Naive thymus-derived CD4-positive, alpha-beta T cell (primary cell): ENCODE data around the gene BPNT1. TPM values are rescaled to one million over a fixed set of nuclear protein-coding genes. Genes with fewer than 3 reads are reported as not detected.
"Not testable (repeated sequence)": the region's sequence is repeated elsewhere in the genome, so short reads cannot be mapped to it uniquely, and the experiment has no call there.

Experiments used
- ATAC-seq: fragments of 150-1000 bp; cut with Tn5 transposase; 2 replicates; pipeline ENCODE4 v1.10.0; 2021; ENCODE audit warnings: mild to moderate bottlenecking, moderate library complexity
- CTCF ChIA-PET: fragments of 350-600 bp; sonication (Branson Sonifier 250); formaldehyde crosslinking; loops from one replicate; lab custom pipeline; 2021; ENCODE audit warnings: antibody characterized with exemption; lab: Charles Lee
- POLR2A ChIA-PET: fragments of 350-600 bp; sonication (Branson Sonifier 250); formaldehyde crosslinking; loops from one replicate; lab custom pipeline; 2021; ENCODE audit warnings: antibody characterized with exemption, inconsistent platforms; lab: Charles Lee
- DNase-seq, 9 donors: peaks; one replicate each; pipeline versions ENCODE4 v3.0.0 to v3.0.0-alpha.2; 2020 to 2022; ENCODE audit warnings: mixed read lengths in 1 of 9
- H3K27ac ChIP-seq: one replicate; pipeline ENCODE4 v1.7.0; 2013; ENCODE audit warnings: mild to moderate bottlenecking, low read depth, low read length, moderate library complexity
- H3K27me3 ChIP-seq, 2 donors: one replicate each; pipeline ENCODE4 v1.7.0; 2013; ENCODE audit warnings: low read length in 2 of 2, mild to moderate bottlenecking in 2 of 2, moderate library complexity in 2 of 2; ENCODE audit not compliant: control insufficient read depth in 2 of 2, insufficient read depth in 2 of 2
- H3K36me3 ChIP-seq, 3 experiments: 1 replicate in 2 of 3; 2 replicates in 1 of 3; pipeline ENCODE4 v1.7.0; 2013; ENCODE audit warnings: low read length in 3 of 3, mild to moderate bottlenecking in 3 of 3, moderate library complexity in 1 of 3; ENCODE audit not compliant: insufficient read depth in 3 of 3, control insufficient read depth in 2 of 3
- H3K4me1 ChIP-seq, 2 donors: one replicate each; pipeline ENCODE4 v1.7.0; 2013; ENCODE audit warnings: low read length in 2 of 2, mild to moderate bottlenecking in 2 of 2, moderate library complexity in 1 of 2; ENCODE audit not compliant: control insufficient read depth in 2 of 2, insufficient read depth in 2 of 2
- H3K4me3 ChIP-seq: 2 replicates; pipeline ENCODE4 v1.7.0; 2013; ENCODE audit warnings: mild to moderate bottlenecking, low read length
- H3K9me3 ChIP-seq, 3 experiments: 1 replicate in 2 of 3; 2 replicates in 1 of 3; pipeline ENCODE4 v1.7.0; 2013; ENCODE audit warnings: low read length in 3 of 3; ENCODE audit not compliant: control insufficient read depth in 2 of 3
- H3K27ac Mint-ChIP-seq, 9 donors: one replicate each; pipeline ENCODE4 v1.8.0; 2020 to 2022; ENCODE audit warnings: mixed read lengths in 9 of 9, mild to moderate bottlenecking in 8 of 9, moderate library complexity in 5 of 9, inconsistent platforms in 2 of 9
- H3K27me3 Mint-ChIP-seq, 5 donors: one replicate each; pipeline ENCODE4 v1.8.0; 2021 to 2022; ENCODE audit warnings: mixed read lengths in 5 of 5, mild to moderate bottlenecking in 1 of 5
- H3K36me3 Mint-ChIP-seq, 5 donors: one replicate each; pipeline ENCODE4 v1.8.0; 2020 to 2022; ENCODE audit warnings: mixed read lengths in 5 of 5, mild to moderate bottlenecking in 3 of 5, inconsistent platforms in 1 of 5
- H3K4me1 Mint-ChIP-seq, 7 donors: one replicate each; pipeline ENCODE4 v1.8.0; 2020 to 2022; ENCODE audit warnings: mixed read lengths in 7 of 7, mild to moderate bottlenecking in 3 of 7, inconsistent platforms in 1 of 7
- H3K4me3 Mint-ChIP-seq, 10 donors: one replicate each; pipeline ENCODE4 v1.8.0; 2020 to 2022; ENCODE audit warnings: mild to moderate bottlenecking in 10 of 10, mixed read lengths in 10 of 10, moderate library complexity in 6 of 10, inconsistent platforms in 2 of 10
- H3K9me3 Mint-ChIP-seq, 11 donors: one replicate each; pipeline ENCODE4 v1.8.0; 2020 to 2022; ENCODE audit warnings: mixed read lengths in 11 of 11, mild to moderate bottlenecking in 4 of 11, inconsistent platforms in 1 of 11, moderate library complexity in 1 of 11
- intact Hi-C, 2 donors: fragments of 100-400 bp; cut with micrococcal nuclease; formaldehyde crosslinking; loops; one replicate each; pipeline ENCODE4 v1.15.1; 2023
- polyA plus RNA-seq, 2 donors: library from polyadenylated mRNA; unstranded; fragments of 300-500 nt; fragmentation: Illumina TruSeq; gene quantifications; one replicate each; pipeline ENCODE4 v1.2.3, GENCODE V29; 2021
- total RNA-seq, 6 experiments: library from RNA in 5 of 6; stranded (reverse) in 5 of 6; gene quantifications; 1 replicate in 5 of 6; 2 replicates in 1 of 6; pipeline ENCODE4 v1.2.3 and lab custom pipeline; 2021 to 2026

BPNT1 gene
- total and polyA plus RNA-seq, 7 experiments from 2014 or later: 5.5 to 25.2 (median 19.2) TPM

DNA sequence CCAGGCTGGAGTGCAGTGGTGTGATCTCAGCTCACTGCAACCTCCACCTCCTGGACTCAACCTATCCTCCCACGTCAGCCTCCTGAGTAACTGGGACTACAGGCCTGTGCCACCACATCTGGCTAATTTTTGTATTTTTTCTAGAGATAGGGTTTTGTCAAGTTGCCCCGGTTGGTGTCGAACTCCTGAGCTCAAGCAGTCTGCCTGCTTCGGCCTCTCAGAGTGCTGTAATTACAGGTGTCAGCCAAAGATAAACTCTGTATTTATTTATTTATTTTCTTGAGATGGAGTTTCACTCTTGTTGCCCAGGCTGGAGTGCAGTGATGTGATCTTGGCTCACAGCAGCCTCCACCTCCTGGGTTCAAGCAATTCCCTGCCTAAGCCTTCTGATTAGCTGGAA is 23.0 kb upstream of the BPNT1 start:
- H3K9me3 Mint-ChIP-seq, H3K27me3 Mint-ChIP-seq, H3K27ac Mint-ChIP-seq, H3K27me3 ChIP-seq, H3K4me3 ChIP-seq, H3K4me1 Mint-ChIP-seq, H3K9me3 ChIP-seq, ATAC-seq, DNase-seq, H3K4me3 Mint-ChIP-seq, H3K4me1 ChIP-seq, H3K27ac ChIP-seq, POLR2A ChIA-PET: not testable (repeated sequence)
- peaks cover 0 to 45% (median under 1%) of the 10 kb centered on the region in 3 experiments for H3K36me3 ChIP-seq
- intact Hi-C loops: loop anchor here in 1 of 2 donors (2.0 to 5.0 kb wide), 3 partner anchors 120 to 664 kb away; no protein-coding TSS in a partner anchor
- CTCF ChIA-PET: interaction anchor here (0.7 to 1.3 kb wide), 2 partner anchors 23 to 25 kb away, joined by 3 to 6 read pairs; no protein-coding TSS in a partner anchor
- peaks cover 4 to 51% (median 16%) of the 10 kb centered on the region in 5 donors for H3K36me3 Mint-ChIP-seq

DNA sequence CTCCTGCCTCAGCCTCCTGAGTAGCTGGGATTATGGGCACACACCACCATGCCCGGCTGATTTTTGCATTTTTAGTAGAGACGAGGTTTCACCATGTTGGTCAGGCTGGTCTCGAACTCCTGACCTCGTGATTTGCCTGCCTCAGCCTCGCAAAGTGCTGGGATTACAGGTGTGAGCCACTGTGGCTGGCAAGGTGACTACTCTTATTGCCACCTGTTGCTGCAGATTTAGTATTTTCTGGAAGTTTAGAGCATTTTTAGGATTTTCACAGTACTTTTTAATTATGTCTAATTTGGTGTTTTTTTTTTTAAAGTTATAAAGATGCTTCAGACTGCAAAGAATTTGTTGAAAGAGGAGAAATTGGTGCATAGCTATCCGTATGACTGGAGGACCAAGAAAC is 20.9 kb upstream of the BPNT1 start:
- DNase-seq, H3K4me3 ChIP-seq, H3K4me3 Mint-ChIP-seq, H3K9me3 ChIP-seq, H3K27me3 ChIP-seq, H3K27me3 Mint-ChIP-seq, ATAC-seq, H3K9me3 Mint-ChIP-seq, H3K4me1 ChIP-seq, H3K4me1 Mint-ChIP-seq, POLR2A ChIA-PET, H3K27ac ChIP-seq, CTCF ChIA-PET, H3K27ac Mint-ChIP-seq: not testable (repeated sequence)
- intact Hi-C loops: loop anchor here in 1 of 2 donors (5.0 kb wide), 1 partner anchor 118 kb away; no protein-coding TSS in a partner anchor
- H3K36me3 Mint-ChIP-seq: peaks cover 4 to 60% (median 27%) of the 10 kb centered on the region in 5 donors
- H3K36me3 ChIP-seq: peaks cover 0 to 56% (median 0%) of the 10 kb centered on the region in 3 experiments

DNA sequence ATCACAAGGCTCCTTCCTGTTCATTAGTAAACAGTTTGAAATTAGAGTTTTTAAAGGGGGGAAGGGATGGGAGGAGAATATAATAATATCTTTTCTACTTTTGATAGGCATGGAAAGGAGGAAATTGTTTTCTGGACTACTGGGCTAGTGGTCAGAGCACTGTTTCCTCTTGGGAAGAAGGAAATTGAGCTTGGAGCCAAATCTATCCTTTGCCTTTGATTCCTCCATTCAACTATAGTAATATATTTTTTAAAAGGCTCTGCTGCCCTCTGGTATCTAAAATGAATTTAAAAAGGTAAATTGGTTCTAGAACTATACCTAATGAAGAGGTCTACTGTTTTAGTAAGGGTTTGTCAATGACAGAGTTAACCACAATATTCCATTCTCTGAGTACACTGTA is 10.2 kb upstream of the BPNT1 start:
- DNase-seq: no peak
- Mint-ChIP-seq H3K4me3 (no peak overlapping the region), H3K9me3 (no peaks in the 10 kb centered on the region), H3K36me3 (peaks cover 0 to 29% (median 16%) of the 10 kb centered on the region in 5 donors), H3K4me1 (peaks cover 16 to 37% (median 25%) of the 10 kb centered on the region in 7 donors), H3K27me3 (no peaks in the 10 kb centered on the region), H3K27ac (peak overlapping the region in 4 of 9 donors; percentile 19 to 75 (median 43))
- Histone ChIP-seq H3K9me3 (no peaks in the 10 kb centered on the region), H3K27ac (no peak overlapping the region), H3K4me1 (peaks cover 8 to 11% of the 10 kb centered on the region in 2 donors), H3K4me3 (no peak overlapping the region), H3K27me3 (no peaks in the 10 kb centered on the region), H3K36me3 (peaks cover 0 to 41% (median 14%) of the 10 kb centered on the region in 3 experiments)
- no peak for ATAC-seq
- POLR2A ChIA-PET: interaction anchor here (0.6 to 1.6 kb wide), 2 partner anchors 10 to 32 kb away, joined by 4 to 8 read pairs; partner anchors contain the start of gene BPNT1
- CTCF ChIA-PET: no interaction called here
- intact Hi-C loops: loop anchor here (2.0 to 10.0 kb wide), 2 partner anchors 19 to 105 kb away; no protein-coding TSS in a partner anchor

DNA sequence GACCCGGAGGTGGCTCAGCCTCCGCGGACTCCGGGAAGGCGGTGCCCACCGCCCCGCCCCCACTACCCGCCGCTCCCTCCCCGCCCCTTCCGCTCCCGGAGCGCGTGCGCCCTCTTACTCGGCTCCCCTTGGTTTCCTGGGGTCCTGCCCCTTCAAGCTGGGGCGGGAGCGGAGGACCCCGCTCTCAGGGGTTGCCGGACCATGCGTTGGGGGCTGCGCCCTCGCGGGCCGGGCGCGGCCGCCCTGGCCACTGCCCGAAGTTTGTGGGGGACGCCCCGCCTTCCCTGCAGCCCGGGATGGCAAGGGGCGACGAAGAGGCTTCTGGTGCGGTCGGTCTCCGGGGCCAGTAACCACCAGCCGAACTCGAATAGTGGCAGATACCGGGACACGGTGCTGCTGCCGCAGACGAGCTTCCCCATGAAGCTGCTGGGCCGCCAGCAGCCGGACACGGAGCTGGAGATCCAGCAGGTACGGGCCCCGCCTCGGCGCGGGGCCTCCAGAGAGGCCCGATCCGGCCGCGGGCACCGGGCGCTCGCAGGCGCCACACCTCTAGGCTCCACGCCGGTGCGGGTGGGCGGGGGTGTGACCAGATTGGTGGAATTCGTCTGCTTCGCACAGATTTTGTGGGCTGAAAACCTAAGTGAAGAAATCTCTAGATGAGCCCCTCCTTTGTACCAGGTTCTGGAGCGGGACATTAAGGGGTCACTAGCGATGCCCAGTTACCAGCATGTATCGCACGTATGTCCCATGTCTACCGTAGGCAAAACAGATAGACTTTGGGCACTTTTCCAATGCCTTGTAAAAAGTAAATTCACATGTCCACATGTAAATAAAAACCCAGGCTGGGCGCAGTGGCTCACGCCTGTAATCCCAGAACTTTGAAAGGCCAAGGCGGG is 4.7 kb upstream of the BPNT1 start, which contains the start of gene IARS2:
TSS of gene IARS2 (plus strand) at position 117 of the 896 bp plus-strand sequence. CDS start at position 202, 85 bp downstream.
- Histone ChIP-seq H3K4me3 (peak within 1 kb of the TSS; percentile 97), H3K27ac (peak within 1 kb of the TSS; percentile 82), H3K9me3 (no peaks in the 10 kb centered on the region), H3K4me1 (peaks cover 9 to 23% of the 10 kb centered on the region in 2 donors), H3K27me3 (no peaks in the 10 kb centered on the region), H3K36me3 (peaks cover 0 to 14% (median under 1%) of the 10 kb centered on the region in 3 experiments)
- Mint-ChIP-seq H3K4me1 (peaks cover 16 to 53% (median 42%) of the 10 kb centered on the region in 7 donors), H3K4me3 (peak within 1 kb of the TSS; percentile 58 to 87 (median 76)), H3K9me3 (no peaks in the 10 kb centered on the region), H3K27ac (peak within 1 kb of the TSS; percentile 21 to 88 (median 68)), H3K27me3 (peaks cover 0 to 2% (median 0%) of the 10 kb centered on the region in 5 donors), H3K36me3 (peaks cover 0 to 15% (median 11%) of the 10 kb centered on the region in 5 donors)
- ATAC-seq: peak; percentile 89
- DNase-seq: peak; percentile 84 to 93 (median 90)
- intact Hi-C loops: loop anchor here (1.0 kb wide), 3 partner anchors 9 to 178 kb away; partner anchors contain the start of genes EPRS1 (in 2 of the 2) and RAB3GAP2 (in 2 of the 2)
- ChIA-PET POLR2A (interaction anchor here (0.9 to 1.8 kb wide), 4 partner anchors 9 to 46 kb away, joined by 4 to 7 read pairs (median 4); no protein-coding TSS in a partner anchor), CTCF (interaction anchor here (0.6 kb wide), 1 partner anchor 45 kb away, joined by 4 read pairs; no protein-coding TSS in a partner anchor)

DNA sequence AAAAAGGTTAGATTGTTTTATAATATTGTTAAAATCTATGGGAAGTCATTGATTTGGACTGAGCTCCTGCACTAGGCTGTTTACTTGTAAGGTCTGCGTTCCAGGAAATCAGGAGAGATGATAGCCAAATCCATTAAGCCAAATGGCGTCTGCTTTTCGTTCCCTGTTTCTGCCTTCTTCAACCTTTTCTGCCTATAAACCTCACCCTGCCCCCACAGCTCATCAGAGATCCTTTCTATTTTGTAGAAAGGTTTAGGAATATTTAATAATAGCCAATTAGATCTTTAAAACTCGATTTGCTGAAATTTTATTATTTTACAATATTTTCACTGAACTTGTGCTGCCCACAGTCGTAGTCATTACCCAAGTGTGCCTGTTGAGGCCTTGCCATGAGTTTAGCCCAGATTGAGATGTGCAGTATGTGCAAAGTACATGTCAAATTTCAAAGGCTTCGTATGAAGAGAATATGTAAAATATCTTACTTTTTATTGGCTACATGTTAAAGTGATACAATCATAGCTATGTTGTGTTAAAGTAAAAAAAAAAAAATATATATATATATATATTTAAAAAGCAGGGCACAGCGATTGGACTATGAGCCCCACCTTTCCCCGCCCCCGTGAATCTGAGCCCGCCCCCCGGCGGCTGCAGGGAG is 3.9 kb upstream of the BPNT1 start:
- ATAC-seq (no peak), DNase-seq (no peak)
- peak overlapping the region; percentile 32 for H3K4me3 ChIP-seq
- ChIA-PET POLR2A (interaction anchor here (0.5 to 1.8 kb wide), 5 partner anchors 8 to 68 kb away, joined by 3 to 7 read pairs (median 4); no protein-coding TSS in a partner anchor), CTCF (interaction anchor here (0.6 kb wide), 1 partner anchor 44 kb away, joined by 4 read pairs; no protein-coding TSS in a partner anchor)
- H3K4me1 ChIP-seq: peaks cover 14 to 23% of the 10 kb centered on the region in 2 donors
- Mint-ChIP-seq H3K36me3 (peaks cover 0 to 15% (median 10%) of the 10 kb centered on the region in 5 donors), H3K4me1 (peaks cover 15 to 56% (median 44%) of the 10 kb centered on the region in 7 donors), H3K4me3 (peak overlapping the region in 9 of 10 donors; percentile 26 to 78 (median 68)), H3K27me3 (peaks cover 0 to 2% (median 0%) of the 10 kb centered on the region in 5 donors), H3K9me3 (no peaks in the 10 kb centered on the region), H3K27ac (peak overlapping the region in 8 of 9 donors; percentile 21 to 88 (median 74))
- H3K9me3 ChIP-seq: no peaks in the 10 kb centered on the region
- H3K36me3 ChIP-seq: peaks cover 0 to 14% (median 0%) of the 10 kb centered on the region in 3 experiments
- intact Hi-C loops: loop anchor here (1.0 kb wide), 3 partner anchors 8 to 179 kb away; partner anchors contain the start of genes EPRS1 (in 2 of the 2) and RAB3GAP2 (in 2 of the 2)
- H3K27ac ChIP-seq: peak overlapping the region; percentile 59
- H3K27me3 ChIP-seq: no peaks in the 10 kb centered on the region
